EL (cell line): ENCODE measurements around the gene DNASE1L3.
"Not testable (repeated sequence)": the region's sequence is repeated elsewhere in the genome, so short reads cannot be mapped to it uniquely, and the experiment has no call there.

Source experiments
- DNase-seq: peaks from one replicate; pipeline ENCODE4 v3.0.0-alpha.2; 2016

DNASE1L3 gene

DNA sequence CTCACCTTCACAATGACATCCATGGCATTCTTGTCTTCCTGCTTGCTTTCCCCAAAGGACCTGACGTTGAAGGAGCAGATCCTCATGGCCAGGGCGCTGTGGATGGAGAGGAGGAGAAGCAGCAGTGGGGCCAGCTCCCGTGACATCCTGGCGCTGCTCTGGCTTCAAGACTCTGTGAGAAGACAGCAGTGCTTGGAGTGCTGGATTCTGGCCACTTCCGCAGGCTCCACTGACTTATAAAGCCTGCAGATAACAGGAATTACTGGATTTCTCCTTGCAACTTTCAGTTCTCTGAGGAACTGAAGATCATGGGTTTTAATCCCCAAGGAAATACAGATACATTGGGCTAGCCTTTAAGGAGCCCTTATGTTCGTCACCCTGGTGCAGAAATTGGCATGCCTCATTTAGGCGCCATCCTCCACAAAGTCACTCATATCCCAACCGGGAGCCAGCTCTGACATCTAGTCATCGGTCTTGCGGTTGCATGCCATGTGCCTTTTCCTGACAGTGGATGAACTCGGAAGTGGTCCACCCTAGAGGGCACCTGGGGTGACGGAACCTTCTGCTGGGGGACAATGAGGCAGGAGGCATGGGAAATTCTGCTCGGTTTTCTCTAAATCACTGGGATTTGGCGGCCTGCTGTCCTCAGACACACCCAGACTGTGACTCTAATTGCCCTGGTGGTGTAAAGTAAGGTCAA is at the start of gene DNASE1L3:
Gene DNASE1L3 (minus strand): TSS at position 212 of the 700 bp plus-strand sequence. CDS start 66 bp downstream, at position 146.
- no peak for DNase-seq

DNA sequence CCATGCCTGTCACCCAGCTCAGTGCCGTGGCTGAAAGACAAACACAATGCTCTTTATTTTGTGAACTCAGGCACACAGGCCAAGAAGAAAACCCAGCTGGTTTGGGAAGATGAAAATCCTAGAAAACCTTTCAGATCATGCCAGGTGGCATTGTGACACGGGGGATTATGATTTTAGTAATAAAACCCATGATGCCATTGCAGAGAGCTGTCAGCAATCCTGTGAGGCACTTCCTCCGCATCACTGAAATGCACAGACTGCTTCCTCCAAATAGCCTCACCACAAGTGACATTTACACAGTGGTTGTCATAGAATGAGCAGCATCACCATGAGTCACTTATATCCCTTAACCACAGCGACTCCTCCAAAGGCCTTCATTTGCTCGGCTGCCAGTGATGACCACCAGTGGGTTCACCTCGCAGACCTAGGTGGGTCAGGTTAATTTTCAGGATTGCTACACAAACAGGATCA is 49.5 kb upstream of the DNASE1L3 start:
- peak; percentile 78 for DNase-seq

DNA sequence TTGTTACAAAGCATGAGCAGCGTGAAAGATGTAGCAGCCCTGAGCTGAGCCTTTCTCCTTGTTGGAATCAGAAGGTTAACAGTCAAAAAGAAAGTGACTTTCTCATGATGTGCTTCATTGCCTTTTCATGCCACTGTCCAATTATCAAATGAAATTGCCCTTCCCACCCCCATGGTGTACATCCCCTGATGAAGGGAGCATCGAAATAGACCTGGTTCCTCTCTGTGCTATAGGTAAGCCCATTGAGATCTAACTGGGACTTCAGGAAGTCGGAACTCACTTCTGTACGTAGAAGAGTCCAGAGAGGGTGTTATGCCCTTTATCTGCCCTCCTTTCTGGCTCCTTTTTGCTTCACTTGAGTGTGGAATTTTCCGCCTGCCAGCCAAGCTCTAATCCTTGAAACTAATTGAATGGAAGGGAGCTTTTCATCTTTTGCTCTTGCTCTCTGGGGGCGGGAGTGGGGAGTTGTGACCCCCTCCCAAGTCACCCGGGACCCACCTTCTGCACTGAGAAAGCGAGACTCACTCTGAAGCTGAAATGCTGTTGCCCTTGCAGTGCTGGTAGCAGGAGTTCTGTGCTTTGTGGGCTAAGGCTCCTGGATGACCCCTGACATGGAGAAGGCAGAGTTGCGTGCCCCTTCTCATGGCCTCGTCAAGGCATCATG is 47.8 kb upstream of the DNASE1L3 start:
- DNase-seq = no peak

DNA sequence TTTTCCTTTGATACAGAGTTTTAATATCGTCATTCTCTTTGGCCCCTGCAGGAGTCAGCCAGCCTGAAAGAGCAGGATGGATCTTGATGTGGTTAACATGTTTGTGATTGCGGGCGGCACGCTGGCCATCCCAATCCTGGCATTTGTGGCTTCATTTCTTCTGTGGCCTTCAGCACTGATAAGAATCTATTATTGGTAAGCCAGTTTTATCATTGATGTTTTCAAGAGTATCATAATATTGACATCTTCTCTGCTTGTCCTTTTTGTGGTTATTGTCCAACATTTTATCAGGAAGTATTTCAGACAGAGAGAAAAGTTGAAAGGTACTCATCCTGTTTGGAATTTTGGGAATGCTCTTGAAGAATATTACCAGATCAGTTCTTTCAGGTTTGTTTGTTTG is 45.7 kb upstream of the DNASE1L3 start:
- DNase-seq = no peak

DNA sequence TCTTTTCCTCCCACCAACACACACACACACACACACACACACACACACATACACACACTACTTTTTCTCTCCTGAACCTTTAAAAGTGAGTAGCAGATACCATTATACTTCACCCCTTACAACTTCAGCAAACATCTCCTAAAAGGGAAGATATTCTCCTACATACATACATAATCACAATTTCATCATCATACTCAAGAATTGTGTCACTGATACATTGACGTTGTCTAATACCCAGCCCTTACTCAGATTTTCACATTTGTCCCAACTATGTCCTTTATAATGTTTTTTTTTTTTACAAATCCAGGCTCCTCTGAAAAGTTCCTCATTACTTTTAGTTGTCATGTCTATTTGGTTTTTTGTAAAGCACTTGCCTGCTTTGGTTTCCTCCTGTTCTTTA is 45.3 kb upstream of the DNASE1L3 start:
- DNase-seq = no peak

DNA sequence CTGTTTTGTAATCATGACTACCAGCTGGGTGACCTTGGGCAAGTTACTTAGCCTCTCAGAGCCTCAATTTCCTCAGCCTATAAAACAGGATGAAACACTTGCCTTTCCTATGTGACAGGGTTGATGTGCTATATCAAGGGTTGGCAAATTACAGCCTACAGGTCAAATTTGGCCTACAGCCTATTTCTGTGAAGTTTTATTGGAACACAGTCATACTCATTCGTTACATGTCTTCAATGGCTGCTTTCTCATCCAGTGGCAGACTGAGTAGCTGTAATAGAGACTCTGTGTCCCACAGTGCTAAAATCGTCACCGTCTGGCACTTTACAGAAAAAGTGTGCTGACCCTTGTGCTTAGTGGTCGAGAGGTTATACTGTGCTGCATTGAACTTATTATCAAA is 43.4 kb upstream of the DNASE1L3 start:
- DNase-seq = no peak

DNA sequence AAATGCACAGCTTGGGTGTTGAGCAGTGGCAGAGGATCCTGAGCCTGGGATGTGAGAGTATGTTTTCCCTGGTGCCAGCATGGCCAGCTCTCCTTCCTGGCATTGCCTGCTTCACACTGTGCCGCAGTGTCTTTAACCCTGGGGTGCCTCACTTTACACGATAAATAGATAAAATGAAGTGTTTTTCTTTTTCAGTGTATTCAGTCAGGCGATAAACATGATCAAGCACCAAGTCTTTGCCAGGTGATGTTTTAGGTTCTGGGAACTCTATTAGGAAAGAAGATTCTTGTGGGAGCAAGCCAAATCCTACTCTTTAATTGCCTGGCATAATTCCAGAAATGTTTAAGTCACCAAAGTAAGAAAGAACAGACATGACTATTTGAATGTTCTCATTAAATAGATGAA is 40.9 kb upstream of the DNASE1L3 start:
- DNase-seq = no peak

DNA sequence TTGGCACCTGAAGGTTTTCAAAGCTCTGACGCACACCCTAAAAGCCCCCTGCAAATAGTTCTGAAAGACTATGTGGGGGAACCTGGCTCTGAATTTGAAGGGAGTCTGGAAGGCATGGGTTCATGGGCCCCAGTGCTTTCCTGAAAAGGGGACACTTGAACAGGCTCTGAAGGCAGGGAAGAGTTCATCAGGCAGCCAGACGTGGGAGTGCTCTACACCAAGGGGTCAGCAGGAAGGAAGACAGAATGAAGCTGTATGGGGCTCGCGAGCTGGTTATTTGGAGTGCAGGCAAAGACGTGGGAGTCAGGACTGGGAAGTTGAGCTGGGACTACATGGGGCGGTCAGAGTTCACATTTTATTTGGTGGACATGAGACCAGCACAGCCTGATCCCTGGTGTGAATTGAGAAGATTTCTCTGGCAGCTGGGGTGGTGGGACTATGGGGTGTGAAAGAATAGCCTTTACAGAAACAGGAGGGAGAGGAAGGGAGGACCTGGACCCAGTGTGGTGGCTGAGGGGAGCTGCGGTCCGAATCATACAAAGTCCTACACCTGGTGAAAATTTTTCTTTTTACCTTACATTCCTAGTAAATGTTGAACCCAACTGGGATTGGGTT is 39.4 kb upstream of the DNASE1L3 start:
- no peak for DNase-seq

DNA sequence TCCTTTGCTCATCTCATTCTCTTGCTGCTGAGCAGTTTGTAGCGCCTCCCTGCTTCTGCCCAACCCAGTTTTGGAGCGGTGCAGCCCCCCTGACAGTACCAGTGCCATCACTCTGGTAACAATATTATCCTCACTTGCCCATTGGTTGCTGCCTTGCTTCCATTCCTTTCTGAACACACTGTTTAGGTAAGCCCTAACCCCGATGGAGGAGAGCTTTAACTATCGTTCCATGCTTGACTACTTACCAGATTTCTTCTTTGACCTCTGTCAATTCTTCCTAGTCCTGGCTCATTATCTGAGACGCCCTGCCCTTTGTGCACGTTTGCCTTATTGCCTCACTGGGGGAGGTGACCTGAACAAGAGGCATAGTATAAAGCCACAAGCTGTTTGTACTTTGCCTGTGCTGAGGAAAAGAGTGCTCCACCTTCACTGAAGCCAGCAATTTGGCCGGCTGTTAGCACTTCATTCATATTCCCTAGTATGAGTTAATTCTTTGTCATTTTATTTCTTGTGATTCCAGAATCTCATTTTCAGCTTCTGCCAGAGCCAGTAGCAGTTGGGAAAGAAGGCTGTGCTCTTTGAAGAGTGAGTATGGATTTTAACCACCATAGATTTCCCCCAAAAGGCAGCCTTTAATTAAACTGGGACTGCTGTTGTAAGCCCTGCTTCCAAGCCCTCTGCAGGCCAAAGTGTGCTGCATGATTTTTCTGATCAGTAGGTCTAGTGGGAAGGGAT is 38.8 kb upstream of the DNASE1L3 start:
- no peak for DNase-seq

GRCh38 chr3:58246148-58247047 is 35.6 kb upstream of the DNASE1L3 start:
- no peak for DNase-seq

DNA sequence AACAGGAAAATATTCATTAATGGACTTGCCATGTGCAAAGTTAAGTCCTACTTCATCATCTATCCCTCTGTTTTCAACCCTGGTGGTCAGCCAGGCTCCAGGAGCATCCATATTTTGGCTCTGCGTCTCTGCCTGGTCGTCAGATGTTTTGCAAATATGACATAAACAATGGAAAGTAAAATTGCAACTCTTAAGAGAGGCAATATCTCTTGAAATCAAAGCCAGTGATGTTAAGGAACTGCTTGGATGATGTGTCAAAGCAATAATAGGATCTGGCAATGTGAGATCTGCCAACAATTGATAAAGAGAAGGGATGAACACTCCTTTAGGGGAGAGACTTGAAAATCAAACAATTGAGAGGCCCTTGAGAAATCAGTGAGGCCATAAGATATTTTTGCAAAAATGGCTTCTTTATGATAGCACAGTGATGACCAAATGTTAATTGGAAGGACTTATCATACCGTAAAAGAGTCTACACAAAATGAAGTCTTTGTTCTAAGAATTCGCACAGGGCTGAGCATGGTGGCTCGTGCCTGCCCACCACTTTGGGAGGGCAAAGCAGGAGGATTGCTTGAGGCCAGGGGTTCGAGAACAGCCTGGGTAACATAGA is 33.3 kb upstream of the DNASE1L3 start:
- no peak for DNase-seq

DNA sequence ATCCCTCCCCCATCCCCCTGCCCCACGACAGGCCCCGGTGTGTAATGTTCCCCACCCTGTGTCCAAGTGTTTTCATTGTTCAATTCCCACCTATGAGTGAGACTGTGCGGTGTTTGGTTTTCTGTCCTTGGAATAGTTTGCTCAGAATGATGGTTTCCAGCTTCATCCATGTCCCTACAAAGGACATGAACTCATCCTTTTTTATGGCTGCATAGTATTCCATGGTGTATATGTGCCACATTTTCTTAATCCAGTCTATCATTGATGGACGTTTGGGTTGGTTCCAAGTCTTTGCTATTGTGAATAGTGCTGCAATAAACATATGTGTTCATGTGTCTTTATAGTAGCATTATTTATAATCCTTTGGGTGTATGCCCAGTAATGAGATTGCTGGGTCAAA is 32.1 kb upstream of the DNASE1L3 start:
- DNase-seq = not testable (repeated sequence)

GRCh38 chr3:58242340-58242739 is 31.6 kb upstream of the DNASE1L3 start:
- peak; percentile 79 for DNase-seq

GRCh38 chr3:58241306-58242044 is 30.7 kb upstream of the DNASE1L3 start:
- DNase-seq = peak; percentile 36

DNA sequence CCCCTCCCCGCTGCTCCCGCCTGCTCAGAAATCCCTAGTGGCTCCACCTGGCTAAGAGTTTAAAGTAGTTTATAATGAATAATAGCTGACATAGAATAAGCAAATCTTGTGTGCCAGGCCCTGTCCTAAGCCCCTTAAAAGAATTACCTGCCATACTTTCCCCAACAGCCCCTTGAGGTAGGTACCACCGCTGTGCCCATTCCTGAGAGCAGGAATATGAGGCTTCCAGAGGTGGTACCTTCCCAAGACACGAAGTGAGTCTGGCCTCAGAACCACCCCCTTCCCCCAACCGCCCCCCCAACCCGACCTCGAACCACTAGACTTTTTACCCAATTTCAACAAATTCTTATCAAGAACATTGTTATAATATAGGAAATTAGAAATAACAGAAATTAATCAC is 28.1 kb upstream of the DNASE1L3 start:
- DNase-seq = no peak

- peak; percentile 55 for DNase-seq
Measured at GRCh38 chr3:58237941-58238681, 27.3 kb upstream of the DNASE1L3 start.

- peak; percentile 82 for DNase-seq
Measured at GRCh38 chr3:58237238-58237940, 26.6 kb upstream of the DNASE1L3 start, which contains the start of gene ABHD6. TSS of gene ABHD6 (plus strand) at chr3:58237792. CDS start at chr3:58256587, 18,795 bp downstream.

GRCh38 chr3:58236527-58237237 is 25.9 kb upstream of the DNASE1L3 start:
- no peak for DNase-seq

DNA sequence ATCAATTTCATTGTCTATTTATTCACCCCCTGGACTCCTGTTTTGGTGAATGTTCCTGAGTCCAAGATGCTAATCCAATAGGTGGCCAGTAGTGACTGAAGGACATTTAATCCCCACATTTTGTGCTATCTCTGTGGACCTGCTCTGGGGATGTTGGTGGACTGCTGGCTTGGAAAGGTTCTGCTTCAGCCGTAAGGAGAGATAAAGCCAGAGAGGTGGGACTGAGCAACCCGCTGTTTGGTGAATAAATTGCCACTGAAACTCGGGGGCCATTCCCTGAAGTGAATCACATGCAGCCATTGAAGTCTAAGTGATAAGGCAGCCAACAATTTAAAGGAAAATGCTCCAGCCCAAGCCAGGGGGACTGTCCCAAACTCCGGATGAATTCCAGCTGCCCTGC is 25.2 kb upstream of the DNASE1L3 start:
- no peak for DNase-seq
